ENCODE measurements around the gene COL4A1. TPM values are rescaled to one million over a fixed set of nuclear protein-coding genes. Genes with fewer than 3 reads are reported as not detected.

The COL4A1 gene
- 58.8 to 107 TPM (median 92.5 TPM) in 5 replicates for total RNA-seq (2022; extraction: Qiagen RNA extraction; ENCODE audit: low read depth)

DNA sequence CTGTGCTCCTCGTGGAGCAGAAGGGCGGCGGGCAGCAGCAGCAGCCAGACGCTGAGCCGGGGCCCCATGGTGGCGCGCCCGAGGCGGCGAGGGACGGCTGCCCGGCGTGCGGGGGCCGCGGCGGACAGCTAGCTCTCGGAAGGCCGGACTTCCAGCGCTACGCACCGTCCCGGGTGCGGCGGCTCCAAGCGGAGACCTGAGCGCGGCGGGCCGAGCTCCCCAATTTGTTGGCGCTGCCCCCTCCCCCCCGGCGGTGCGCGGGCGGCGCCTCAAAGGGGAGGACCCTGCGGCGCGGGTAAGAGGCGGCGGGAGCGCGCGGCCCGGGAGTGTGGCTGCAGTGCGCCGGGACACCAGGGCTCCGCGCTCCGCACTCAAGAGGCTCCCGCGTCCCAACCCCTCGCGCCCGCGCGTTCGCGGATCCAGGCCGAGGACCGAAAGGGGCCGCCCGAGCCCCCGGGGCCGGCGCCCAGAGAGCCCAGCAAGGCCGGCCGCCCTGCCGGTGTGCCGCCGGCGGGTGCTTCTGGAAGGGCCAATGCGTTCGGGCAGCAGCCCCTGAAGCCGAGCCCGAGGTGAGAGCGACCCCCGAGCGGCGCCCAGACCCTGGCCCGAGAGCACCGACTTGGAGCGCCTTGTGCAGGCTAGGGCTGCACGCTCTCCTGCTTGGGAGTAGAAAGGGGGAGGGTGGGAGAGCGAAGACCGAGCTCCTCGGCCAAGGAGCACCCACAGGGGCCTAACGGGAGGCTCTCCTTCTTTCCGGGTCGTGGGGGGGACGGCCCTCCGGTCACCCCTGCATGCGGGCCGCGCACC is at the start of gene COL4A1, which contains the start of gene COL4A2:
TSS of gene COL4A1 (minus strand) at position 198 of the 807 bp plus-strand sequence. CDS start at position 68, 130 bp downstream.
TSS of gene COL4A2 (plus strand) at position 325 of the 807 bp plus-strand sequence. CDS start 620 bp downstream, outside the sequence.

Other genes starting within 250 kb of the COL4A1 start
- 141 to 177 TPM (median 155 TPM) in 5 replicates for gene COL4A2, start 127 bp upstream of the COL4A1 start, total RNA-seq (2022; extraction: Qiagen RNA extraction; ENCODE audit: low read depth)